HT-29 (cell line): ENCODE measurements around the gene UGT1A10. TPM values are rescaled to one million over a fixed set of nuclear protein-coding genes. Genes with fewer than 3 reads are reported as not detected.
"Not testable (repeated sequence)": the region's sequence is repeated elsewhere in the genome, so short reads cannot be mapped to it uniquely, and the experiment has no call there.

Experiments
- DNase-seq: peaks from one replicate; pipeline ENCODE4 v3.0.0-alpha.2; 2015; ENCODE audit warnings: low spot score
- total RNA-seq: library from RNA; depleted of rRNA; stranded (reverse); fragments of >200 nt; shearing (Covaris generic); gene quantifications from 2 replicates; pipeline ENCODE4 v1.2.3, GENCODE V29; 2014

UGT1A10 gene
- total RNA-seq, 1 experiment from 2014 or later, result 150 TPM

GRCh38 chr2:233655943-233656342 is 19.7 kb downstream of the UGT1A10 start:
- DNase-seq, result not testable (repeated sequence)

GRCh38 chr2:233656443-233656842 is 20.2 kb downstream of the UGT1A10 start:
- DNase-seq, result no peak

- DNase-seq, result no peak
Observed at GRCh38 chr2:233658610-233659009, 22.4 kb downstream of the UGT1A10 start.

- DNase-seq, result no peak
Observed at GRCh38 chr2:233663911-233664310, 27.7 kb downstream of the UGT1A10 start.

- no peak for DNase-seq
Observed at GRCh38 chr2:233668605-233669260, 32.5 kb downstream of the UGT1A10 start.

GRCh38 chr2:233671290-233672161 is 35.3 kb downstream of the UGT1A10 start, which contains the start of gene UGT1A9:
Gene UGT1A9 (plus strand): TSS chr2:233671898. CDS start chr2:233671935, 37 bp downstream.
- DNase-seq, result no peak

GRCh38 chr2:233672886-233673285 is 36.6 kb downstream of the UGT1A10 start:
- DNase-seq, result no peak

- DNase-seq, result no peak
Observed at GRCh38 chr2:233673896-233674295, 37.6 kb downstream of the UGT1A10 start.

- DNase-seq, result no peak
Observed at GRCh38 chr2:233674314-233674713, 38.1 kb downstream of the UGT1A10 start.

- DNase-seq, result no peak
Observed at GRCh38 chr2:233674995-233675394, 38.7 kb downstream of the UGT1A10 start.

- DNase-seq, result no peak
Observed at GRCh38 chr2:233676046-233676445, 39.8 kb downstream of the UGT1A10 start.

GRCh38 chr2:233679196-233679595 is 42.9 kb downstream of the UGT1A10 start:
- DNase-seq, result no peak

GRCh38 chr2:233680361-233681045 is 44.3 kb downstream of the UGT1A10 start:
- DNase-seq, result no peak

- DNase-seq, result no peak
Observed at GRCh38 chr2:233681521-233682099, 45.4 kb downstream of the UGT1A10 start, which contains the start of gene UGT1A7. Gene UGT1A7 (plus strand): TSS chr2:233681901. CDS start chr2:233681938, 37 bp downstream.

- no peak for DNase-seq
Observed at GRCh38 chr2:233684640-233685039, 48.4 kb downstream of the UGT1A10 start.

GRCh38 chr2:233686928-233687327 is 50.7 kb downstream of the UGT1A10 start:
- DNase-seq, result no peak

- no peak for DNase-seq
Observed at GRCh38 chr2:233688341-233688740, 52.1 kb downstream of the UGT1A10 start.

- peak; percentile 59 for DNase-seq
Observed at GRCh38 chr2:233689031-233689430, 52.8 kb downstream of the UGT1A10 start.

- no peak for DNase-seq
Observed at GRCh38 chr2:233689501-233689900, 53.3 kb downstream of the UGT1A10 start.

- peak; percentile 58 for DNase-seq
Observed at GRCh38 chr2:233690444-233690843, 54.2 kb downstream of the UGT1A10 start.
